ENCODE data around the gene TMEM234.

Gene TMEM234

GRCh38 chr1:32170991-32171390 is 51.2 kb downstream of the TMEM234 start:
- DNase-seq: no peak
